ENCODE results near the gene MFRP. TPM values are rescaled to one million over a fixed set of nuclear protein-coding genes. Genes with fewer than 3 reads are reported as not detected.

MFRP gene
- total and polyA plus RNA-seq, 9 of the 15 experiments (the other 6 are each of a cell fraction or from before 2014, with no cell fraction given), result not detected

DNA sequence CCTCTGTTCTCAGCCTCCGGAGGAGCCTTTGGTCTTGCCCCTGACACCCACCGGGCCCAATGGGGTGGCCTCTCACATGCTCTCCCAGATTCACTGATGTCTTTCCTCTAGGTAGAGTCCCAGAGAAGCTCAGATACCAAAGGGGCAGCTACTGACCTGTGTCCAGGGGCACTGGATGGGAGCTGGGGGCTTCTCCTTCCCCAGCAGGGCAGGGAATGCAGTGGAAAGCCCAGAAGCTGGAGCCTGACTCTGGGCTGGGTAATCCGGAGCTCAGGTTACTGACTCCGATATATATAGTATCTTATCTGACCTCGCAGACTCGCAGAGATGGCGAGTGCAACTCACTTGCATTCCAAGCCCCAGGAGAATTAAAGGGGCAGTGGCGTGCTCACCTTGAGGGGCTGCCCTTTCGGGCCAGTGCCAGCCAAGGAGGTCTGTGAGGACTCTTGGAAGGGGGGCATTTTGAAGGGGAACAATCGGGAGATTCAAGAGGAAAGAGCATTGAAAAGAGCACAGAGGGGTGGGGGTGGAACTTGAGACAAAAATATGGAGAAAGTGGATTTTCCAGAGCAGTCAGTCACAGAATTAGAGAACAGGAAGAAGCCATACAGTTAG lies 32.5 kb upstream of the MFRP start (continued):
- TF ChIP-seq, protein P1, sequence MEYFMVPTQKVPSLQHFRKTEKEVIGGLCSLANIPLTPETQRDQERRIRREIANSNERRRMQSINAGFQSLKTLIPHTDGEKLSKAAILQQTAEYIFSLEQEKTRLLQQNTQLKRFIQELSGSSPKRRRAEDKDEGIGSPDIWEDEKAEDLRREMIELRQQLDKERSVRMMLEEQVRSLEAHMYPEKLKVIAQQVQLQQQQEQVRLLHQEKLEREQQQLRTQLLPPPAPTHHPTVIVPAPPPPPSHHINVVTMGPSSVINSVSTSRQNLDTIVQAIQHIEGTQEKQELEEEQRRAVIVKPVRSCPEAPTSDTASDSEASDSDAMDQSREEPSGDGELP (CRISPR knock-in tag; IDR thresholded peaks at IDR 0.05; ENCODE audit: borderline replicate concordance), result no peak; the same call in 1 of the 2 replicates
- TF ChIP-seq, protein P2, sequence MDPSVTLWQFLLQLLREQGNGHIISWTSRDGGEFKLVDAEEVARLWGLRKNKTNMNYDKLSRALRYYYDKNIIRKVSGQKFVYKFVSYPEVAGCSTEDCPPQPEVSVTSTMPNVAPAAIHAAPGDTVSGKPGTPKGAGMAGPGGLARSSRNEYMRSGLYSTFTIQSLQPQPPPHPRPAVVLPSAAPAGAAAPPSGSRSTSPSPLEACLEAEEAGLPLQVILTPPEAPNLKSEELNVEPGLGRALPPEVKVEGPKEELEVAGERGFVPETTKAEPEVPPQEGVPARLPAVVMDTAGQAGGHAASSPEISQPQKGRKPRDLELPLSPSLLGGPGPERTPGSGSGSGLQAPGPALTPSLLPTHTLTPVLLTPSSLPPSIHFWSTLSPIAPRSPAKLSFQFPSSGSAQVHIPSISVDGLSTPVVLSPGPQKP (CRISPR knock-in tag; IDR thresholded peaks at IDR 0.05), result no peak
- TF ChIP-seq ARNT (IDR thresholded peaks at IDR 0.05) (0 out of 4 replicates have a peak, but pooled peaks of 1 of the 2 experiments have one; percentile 52), FUS (optimal IDR thresholded peaks at IDR 0.05; ENCODE audit: low read depth, low read length) (no peak), ZEB2 (IDR thresholded peaks at IDR 0.05) (peak; percentile 84), STAG1 (CRISPR knock-in tag; IDR thresholded peaks at IDR 0.05; ENCODE audit: borderline replicate concordance) (no peak), PCBP1 (IDR thresholded peaks at IDR 0.05; ENCODE audit: low read depth, low read length, poor library complexity, severe bottlenecking) (no peak), TAL1 (IDR thresholded peaks at IDR 0.05) (peak; percentile 70), ZSCAN32 (CRISPR knock-in tag; IDR thresholded peaks at IDR 0.05) (no peak), CXXC5 (CRISPR knock-in tag; IDR thresholded peaks at IDR 0.05) (peak; percentile 74), MECOM (CRISPR knock-in tag; IDR thresholded peaks at IDR 0.05) (no peak), DNMT1 (IDR thresholded peaks at IDR 0.05) (no peak)
- TF ChIP-seq, protein P3, sequence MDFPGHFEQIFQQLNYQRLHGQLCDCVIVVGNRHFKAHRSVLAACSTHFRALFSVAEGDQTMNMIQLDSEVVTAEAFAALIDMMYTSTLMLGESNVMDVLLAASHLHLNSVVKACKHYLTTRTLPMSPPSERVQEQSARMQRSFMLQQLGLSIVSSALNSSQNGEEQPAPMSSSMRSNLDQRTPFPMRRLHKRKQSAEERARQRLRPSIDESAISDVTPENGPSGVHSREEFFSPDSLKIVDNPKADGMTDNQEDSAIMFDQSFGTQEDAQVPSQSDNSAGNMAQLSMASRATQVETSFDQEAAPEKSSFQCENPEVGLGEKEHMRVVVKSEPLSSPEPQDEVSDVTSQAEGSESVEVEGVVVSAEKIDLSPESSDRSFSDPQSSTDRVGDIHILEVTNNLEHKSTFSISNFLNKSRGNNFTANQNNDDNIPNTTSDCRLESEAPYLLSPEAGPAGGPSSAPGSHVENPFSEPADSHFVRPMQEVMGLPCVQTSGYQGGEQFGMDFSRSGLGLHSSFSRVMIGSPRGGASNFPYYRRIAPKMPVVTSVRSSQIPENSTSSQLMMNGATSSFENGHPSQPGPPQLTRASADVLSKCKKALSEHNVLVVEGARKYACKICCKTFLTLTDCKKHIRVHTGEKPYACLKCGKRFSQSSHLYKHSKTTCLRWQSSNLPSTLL (IDR thresholded peaks at IDR 0.05), result no peak
- TF ChIP-seq, protein P4, sequence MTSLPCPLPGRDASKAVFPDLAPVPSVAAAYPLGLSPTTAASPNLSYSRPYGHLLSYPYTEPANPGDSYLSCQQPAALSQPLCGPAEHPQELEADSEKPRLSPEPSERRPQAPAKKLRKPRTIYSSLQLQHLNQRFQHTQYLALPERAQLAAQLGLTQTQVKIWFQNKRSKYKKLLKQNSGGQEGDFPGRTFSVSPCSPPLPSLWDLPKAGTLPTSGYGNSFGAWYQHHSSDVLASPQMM (CRISPR knock-in tag; IDR thresholded peaks at IDR 0.05), result no peak

All from K562 (cell line).